HG02678 (cell line): ENCODE data around the gene OGG1.
"Not testable (repeated sequence)": the region's sequence is repeated elsewhere in the genome, so short reads cannot be mapped to it uniquely, and the experiment has no call there.

Experiments used
- ATAC-seq: cut with Tn5 transposase; IDR thresholded peaks from one replicate; pipeline ENCODE4 v1.9.1; 2021; ENCODE audit warnings: mild to moderate bottlenecking, moderate library complexity; ENCODE audit not compliant: unreplicated experiment

Gene OGG1

DNA sequence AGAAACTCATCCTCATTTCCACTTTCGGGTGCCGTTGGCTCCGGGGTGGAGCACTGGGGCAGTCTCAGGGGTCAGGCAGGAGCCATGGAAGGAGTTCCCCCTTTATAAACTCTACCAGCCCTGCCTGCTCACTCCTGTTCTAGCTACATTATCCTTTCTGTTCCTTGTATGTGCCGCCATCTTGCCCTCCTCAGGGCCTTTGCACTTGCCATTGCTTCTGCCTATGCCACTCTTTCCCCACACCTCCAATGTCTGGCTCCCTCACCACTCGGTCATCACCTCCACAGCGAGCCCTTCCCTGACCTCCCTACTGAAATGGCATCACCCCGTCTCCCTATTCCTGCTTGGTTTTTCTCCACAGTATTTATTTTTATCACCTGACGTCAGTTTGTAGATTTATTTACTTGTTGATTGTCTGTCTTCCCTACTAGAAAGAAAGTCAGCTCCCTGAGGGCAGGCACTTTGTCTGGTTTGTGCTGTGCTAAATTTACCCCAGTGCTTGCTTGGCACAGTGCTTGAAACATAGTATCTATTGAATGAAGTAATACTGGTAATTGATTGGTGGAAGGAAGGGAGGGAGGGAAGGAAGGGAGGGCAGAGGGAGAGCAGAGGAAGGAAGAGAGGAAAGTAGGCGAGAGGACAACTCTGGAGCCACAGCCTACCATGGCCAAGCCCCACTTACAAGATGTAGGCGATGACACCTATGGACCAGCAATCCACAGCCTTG is 11.2 kb downstream of the OGG1 start:
- no peak for ATAC-seq

DNA sequence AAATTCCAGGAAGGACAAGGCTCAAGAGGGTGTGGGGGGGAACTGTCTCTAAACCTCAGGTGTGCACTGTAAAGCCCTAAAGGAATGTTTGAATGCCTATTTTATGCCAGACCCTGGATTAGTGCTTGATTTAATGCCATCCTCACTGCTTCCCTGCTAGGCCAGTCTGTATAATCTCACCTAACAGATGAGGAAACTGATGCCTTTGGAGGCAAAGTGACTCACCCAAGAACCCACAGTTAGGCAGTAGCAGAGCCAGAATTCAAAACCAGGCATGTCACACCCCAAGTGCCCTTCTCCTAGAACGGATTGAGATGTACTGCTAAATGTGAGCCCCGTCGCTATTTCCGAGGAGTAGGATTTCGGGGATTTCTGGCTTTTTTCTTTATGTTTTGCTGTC is 12.2 kb downstream of the OGG1 start:
- no peak for ATAC-seq

DNA sequence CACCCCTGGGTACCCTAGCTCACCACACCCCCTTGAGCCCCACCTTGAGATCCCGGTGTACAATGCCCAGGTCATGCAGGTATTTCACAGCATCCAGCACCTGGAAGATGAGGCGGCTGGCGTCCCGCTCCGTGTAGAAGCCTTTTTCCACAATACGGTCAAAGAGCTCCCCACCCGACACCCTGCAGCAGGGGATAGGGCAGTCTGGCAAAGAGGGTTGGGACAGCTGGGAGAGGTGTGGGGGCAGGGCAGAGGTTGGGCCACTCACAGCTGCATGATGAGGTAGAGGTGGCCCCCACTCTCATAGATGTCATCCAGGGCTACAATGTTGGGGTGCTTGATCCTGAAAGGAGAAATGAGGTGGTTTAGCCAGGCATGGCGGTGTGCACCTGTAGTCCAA is 13.1 kb downstream of the OGG1 start:
- no peak for ATAC-seq

DNA sequence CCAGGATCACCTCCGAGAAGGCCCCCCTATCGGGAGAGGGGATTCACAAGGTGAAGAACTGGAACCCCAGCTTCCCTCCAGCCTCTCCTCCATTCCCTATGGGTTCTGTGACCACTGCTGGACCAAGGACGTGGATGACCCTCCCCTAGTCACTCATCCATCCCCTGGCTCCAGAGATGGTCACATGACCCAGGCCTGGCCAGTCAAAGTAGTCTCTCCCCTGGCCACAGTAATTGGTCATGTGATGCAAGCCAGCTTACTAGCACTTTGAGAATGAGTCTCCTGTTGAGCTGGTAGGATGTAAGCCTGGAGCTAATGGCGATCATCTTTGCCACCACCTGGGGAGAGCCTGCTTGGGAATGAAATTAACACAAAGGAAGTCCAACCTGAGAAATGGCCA is 16.1 kb downstream of the OGG1 start:
- no peak for ATAC-seq

DNA sequence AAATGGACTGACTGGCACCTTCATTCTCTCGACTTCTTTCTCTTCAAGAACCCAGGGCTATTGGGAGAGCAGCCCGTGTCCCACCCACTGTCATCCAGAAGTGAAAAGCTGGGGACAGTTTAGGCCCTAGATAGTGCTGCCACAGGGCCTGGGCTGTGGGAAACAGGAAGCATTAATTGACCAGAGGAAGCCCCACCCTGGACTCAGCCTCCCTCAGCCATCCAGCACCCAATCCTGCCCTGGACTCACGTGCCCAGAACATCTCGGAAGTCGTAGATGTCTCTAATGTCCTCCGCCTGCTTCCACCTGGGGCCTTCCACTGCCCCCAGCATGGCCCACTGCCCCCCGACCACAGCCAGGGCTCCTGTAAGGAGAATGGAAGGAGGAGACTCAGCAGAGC is 17.7 kb downstream of the OGG1 start:
- no peak for ATAC-seq

DNA sequence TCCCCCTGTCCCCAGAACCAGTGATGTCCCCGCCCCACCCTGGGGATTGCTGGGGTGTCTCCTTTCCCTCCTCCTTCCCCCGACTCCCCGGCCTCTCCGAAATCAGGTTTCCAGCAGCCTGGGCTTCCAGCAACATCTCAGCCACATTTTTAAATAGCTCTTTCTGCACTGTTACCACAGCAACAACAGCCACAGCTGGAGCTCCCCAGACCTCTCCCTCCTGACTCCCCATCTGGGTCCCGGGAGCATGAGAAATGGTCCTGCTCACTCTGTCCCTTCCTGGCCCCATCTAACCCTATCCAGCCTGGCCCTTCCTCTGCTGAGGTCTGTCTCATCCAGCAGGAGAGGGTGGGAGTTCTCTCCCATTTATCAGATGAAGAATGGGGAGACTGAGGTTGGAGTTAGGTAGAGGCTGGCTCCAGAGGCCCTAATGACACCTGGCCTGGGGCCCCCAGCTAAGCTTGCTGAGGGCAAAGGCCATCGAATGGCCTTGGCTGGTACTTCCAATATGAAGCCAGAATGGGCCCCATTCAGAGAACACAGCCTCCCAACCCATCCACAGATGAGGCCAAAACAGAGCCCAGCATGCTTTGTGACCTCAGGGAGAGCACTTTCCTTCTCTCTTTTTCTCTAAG is 18.5 kb downstream of the OGG1 start:
- ATAC-seq, result no peak

DNA sequence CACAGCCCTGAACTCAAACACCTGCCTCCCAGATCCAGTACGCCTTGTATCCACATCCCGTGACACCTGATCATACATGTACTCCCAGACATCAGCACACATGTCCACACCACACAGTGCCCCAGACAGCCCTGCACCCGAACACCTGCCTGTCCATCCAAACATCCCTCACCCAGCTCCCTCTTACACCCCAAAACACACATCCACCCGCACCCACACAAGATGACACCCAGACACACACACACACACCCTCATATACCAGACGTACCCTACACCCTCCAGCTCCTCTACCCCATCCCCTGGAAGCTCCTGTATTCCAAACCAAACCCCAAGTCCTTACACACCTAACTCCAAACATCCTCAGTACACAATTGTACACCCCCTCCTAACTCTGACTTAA is 19.3 kb downstream of the OGG1 start:
- ATAC-seq, result no peak

DNA sequence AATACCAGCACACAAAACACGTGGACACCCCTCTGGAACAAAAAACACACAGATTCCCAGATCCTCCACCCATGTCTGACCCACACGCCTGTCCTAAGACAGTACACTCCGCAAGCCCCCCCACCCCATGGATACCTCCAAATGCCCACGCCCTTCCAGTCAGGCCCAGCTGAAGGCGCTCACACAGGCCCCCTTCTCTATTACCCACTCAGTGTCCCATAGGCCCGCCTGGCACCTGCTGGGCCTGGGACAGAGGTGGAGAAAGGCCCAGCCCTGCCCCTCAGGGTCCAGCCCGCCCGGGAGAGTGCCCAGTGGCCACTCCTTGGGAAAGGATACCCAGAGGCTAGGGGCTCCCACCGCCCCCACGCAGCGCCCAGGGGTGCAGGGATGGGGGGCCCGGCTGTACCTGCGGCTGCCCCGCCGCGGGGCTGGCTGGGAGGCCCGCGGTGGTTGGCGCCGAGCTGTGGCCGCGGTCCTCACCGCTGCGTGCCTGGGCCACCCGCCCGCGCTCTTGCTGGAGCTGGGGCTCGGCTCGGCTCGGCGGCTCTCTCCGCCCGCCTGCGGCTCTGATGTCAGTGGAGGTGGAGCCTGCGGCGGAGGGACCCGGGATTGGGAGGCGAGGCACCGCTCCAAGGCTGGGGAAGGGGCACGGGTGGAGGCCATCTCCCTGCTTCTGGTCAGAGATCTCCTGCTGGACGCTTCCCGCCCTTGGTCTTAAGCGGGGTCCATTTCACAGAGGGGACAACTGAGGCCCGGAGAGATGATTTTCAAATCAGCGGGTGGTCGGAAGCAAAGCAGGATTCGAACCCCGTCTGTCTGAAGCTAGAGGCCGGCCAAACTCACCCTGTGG is 19.9 kb downstream of the OGG1 start, which contains the start of gene CAMK1:
TSS of gene CAMK1 (minus strand) at position 522 of the 850 bp plus-strand sequence. CDS start 2,198 bp downstream, outside the sequence.
- ATAC-seq, result peak; percentile 68

DNA sequence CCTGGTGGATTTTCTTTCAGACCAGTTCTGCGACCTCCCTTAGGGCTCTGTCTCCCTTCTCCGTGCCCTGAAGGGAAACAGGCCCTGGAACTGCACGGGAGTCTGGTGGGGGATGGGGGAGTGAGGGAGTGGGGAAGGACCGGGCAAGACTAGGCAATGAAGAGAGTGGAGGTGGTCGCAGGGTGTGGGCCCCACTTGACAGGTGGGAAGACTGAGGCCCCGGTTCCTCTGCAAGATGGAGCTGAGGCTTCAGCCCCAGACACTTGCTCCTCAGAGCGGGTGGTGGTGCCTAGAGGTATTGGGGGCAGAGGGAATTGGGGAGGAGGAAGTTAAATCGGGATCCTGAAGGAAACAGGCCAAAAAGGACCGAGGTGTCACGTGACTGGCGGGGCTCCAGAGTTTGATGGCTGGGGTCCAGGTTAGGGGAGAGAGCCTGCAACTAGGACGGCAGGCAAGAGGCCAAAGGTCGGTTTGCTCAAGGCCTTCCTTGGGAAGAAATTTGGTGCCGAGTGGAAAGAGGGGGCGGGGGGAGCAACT is 20.6 kb downstream of the OGG1 start:
- no peak for ATAC-seq

DNA sequence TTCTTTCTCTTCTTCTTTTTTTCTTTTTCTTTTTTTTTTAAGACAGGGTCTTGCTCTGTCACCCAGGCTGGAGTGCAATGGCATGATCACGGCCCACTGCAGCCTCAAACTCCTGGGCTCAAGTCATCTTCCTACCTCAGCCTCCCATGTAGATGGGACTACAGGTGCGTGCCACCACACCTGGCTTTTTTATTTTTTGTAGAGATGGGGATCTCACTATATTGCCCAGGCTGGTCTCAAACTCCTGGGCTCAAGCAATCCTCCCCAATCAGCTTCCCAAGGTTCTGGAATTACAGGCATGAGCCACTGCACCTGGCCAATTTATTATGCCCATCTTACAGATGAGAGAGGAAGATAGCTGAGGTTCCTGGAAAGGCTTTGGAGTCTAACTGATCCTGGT is 21.3 kb downstream of the OGG1 start:
- not testable (repeated sequence) for ATAC-seq

DNA sequence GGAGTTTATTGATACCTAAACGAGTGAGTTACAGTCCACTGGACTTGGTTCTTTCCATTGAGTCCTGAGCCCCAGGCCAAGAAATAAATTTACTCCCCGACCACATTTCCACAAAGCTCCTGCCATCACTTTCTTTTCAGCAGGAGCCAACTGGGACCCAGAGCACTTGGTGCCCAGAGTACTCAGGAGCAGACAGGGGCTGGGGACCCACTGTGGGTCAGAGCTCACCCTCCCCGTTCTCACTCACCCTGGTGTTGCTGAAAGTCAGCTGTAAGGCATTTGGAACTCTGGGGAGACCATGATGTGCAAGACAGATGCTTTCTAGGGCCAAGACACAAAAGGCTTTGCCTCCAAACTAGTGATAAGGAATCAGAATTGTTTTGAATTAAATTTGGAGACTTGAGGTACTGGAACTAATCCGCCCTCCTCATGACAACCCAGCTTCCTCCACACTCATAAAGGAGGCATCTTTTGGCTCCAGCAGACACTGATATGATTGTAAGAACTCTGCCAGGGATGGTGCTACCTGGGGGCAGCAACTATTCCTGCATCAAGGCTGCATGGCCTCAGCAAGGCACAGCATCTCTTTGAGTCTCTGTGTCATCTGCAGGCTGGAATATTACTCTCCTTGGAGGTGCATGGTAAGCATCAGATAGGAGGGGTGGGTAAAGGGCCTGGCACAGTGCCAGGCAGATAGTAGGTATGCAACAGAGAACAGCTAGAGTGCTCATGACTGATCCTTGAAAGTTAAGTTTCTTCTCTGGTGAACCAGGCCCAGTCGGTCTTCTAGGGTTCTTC is 27.3 kb downstream of the OGG1 start:
- no peak for ATAC-seq

DNA sequence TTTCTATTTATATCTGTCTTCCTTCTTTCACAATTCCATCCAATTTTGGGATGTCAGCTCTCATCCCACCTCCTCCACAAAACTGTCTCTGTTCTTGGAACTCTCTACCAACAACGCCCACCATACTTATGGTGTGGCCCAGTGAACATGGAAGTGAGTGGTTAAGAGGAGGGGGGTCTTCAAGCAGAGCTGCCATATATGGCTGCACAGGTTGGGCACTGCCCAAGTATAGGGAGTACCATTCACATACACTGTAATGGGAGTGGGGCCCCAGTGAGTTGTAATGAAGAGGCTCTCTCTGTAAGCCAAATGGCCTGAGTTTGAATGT is 27.9 kb downstream of the OGG1 start:
- ATAC-seq, result no peak

DNA sequence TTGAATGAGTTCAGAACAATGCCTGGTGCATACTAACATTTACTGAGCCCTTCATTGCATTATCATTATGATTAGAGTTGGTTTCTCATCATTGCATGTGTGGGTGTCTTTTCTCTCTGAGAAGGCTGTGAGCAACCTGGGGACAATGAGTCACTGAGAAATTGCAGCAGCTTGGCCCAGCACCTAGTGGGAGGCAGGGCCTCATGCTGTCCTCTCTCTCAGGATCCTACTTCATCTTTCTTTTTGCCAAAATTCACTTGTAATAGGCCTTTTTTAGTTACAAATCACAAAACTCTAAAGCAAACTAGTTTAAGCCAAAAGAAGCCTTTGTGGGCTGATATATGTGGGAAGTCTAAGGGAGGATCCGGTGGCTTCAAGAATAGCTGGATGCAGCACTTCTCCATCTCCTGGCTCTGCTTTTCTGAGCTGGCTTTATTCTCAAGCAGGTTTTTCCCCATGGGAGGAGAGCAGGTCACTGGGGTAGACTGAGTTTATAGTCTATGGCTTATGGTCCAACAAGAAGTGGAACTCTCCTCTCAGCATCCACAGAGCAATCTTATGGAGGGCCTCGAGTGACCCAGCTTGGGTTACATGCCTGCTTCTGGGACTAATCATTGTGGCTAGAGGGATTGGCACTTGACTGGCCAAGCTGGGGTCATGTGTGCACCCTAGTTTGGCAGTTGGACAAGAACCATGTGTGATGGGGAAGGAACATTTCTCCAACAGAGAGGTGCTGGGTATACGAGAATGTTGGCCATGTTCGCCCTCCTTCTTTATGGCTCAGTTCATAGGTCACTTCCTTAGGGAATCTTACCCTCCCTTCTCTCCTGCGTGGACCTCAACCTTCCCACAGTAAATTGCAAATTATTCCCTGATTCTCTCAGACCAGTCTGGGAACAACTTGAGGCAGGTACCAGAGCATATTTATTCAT is 28.7 kb downstream of the OGG1 start:
- no peak for ATAC-seq

DNA sequence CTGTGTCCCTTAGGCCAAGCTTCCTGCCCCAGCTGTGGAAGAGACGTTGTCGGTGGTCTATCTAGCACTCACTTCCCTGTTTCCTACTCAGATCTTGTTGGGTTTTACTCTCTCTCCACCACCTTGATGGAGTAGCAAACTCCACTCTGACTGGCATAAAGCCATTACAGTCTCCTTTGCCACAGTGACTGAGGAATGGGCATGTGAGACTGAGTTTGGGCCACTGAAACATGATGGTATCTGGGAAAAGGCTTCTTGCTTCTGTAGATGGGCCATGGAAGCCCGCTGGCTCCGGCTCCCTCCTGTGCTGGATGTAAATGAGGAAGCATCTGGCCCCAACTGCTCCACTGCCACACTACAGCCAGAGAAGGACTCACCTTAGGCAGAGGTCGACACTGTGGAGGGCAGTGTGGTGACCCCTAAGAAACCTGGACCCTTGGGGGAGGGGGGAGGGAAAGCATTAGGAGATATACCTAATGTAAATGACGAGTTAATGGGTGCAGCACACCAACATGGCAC is 29.4 kb downstream of the OGG1 start:
- ATAC-seq, result no peak

DNA sequence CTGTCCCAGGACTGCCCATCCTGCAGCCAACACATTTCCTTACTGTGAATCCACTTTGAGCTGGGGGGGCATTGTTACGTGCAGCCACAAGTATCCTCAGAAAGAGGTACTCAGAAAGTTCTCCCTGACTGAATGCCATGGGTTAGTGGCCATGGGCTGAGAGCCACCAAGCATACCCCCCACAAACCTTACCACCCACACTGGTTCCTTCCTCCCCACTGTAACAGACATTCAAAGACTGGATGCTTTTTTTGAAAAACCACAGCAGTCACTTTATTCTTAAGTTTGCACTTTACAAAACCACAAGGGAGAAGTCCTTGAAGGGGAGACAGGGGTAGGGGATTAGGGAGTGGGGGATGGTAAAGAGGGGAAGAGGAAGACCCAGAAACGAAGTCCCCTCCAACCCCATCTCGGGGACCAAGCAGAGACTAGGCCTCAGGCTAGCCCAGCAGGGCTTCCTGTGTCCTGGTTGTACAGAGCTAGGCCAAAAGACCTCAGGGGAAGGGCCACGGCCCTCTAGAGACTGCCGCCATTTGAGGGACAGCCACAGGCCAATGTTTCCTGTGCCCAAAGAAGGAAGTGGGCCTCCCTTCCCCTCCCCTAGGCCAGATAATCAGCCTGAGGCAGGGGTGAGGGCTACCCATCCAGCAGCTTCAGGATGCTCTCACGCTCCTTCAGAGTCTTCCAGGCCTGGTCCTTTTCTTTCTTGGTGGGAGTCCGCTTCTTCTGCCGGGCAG is 30.1 kb downstream of the OGG1 start:
- peak; percentile 59 for ATAC-seq

DNA sequence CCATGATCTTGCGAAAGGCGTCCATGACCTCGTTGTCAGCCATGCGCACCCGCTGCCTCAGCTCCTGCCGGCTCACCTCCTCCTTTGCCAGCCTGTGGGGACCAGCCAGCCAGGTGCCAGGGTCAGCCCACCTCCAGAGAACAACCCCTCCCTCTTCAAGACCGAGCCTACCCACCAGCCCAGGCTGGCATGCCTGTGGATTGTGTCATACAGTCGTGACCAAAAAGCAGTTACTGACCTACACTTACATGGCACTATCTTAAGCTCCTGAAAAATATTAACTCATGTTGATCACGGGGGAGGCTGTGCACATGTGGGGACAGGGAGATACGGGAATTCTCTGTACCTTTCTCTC is 30.7 kb downstream of the OGG1 start:
- peak; percentile 8 for ATAC-seq

DNA sequence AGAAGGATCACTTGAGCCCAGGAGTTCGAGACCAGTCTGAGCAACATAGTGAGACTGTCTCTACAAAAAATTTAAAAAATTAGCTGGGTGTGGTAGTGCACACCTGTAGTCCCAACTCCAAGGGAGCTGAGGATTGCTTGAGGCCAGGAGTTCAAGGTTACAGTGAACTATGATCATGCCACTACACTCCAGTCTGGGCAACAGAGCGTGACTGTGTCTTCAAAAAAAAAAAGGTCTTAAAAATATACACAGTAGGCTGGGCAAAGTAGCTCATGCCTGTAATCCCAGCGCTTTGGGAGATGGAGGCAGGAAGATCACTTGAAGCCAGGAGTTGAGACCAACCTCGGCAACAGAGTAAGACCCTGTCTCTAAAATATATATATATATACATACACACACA is 31.2 kb downstream of the OGG1 start:
- no peak for ATAC-seq

DNA sequence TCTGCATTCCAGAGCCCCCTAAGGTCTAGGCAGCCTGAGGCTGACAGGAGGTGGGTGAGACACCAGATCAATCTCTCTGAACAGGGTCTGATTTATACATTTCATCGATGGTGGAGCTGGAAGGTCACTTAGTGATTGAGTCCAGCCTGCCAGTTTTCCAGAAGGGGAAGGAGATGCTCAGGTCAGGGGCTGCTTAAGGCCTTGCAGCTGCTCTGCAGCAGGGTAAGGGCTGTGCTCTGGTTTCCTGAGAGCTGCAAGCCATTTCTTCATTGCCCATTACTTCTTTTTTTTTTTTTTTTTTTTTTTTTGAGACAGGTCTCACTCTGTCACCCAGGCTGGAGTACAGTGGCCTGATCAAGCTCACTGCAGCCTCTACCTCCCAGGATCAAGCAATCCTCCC is 31.8 kb downstream of the OGG1 start:
- ATAC-seq, result no peak
